ENCODE data around the gene FBXO11. TPM values are rescaled to one million over a fixed set of nuclear protein-coding genes. Genes with fewer than 3 reads are reported as not detected.

Gene FBXO11
- total RNA-seq, 1 donor from 2014 or later = 83.9 TPM

DNA sequence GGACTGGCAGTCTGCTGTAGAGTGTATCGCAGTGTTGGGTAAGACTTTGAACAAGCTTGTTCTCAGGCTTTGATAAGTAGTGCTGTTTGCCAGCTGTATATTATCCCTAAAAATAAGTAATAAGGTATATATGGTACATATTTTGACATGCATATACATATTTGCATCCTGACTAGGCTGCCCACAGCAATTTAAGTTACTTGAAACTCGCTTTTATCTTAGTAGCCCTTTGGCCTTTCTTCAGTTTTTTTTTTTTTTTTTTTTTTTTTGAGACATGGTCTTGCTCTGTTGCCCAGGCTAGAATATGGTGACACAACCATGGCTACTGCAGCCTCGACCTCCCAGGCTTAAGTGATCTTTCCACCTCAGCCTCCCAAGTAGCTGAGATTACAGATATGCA lies 105.2 kb downstream of the FBXO11 start:
- TF ChIP-seq, protein P1, sequence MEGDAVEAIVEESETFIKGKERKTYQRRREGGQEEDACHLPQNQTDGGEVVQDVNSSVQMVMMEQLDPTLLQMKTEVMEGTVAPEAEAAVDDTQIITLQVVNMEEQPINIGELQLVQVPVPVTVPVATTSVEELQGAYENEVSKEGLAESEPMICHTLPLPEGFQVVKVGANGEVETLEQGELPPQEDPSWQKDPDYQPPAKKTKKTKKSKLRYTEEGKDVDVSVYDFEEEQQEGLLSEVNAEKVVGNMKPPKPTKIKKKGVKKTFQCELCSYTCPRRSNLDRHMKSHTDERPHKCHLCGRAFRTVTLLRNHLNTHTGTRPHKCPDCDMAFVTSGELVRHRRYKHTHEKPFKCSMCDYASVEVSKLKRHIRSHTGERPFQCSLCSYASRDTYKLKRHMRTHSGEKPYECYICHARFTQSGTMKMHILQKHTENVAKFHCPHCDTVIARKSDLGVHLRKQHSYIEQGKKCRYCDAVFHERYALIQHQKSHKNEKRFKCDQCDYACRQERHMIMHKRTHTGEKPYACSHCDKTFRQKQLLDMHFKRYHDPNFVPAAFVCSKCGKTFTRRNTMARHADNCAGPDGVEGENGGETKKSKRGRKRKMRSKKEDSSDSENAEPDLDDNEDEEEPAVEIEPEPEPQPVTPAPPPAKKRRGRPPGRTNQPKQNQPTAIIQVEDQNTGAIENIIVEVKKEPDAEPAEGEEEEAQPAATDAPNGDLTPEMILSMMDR (conservative IDR thresholded peaks at IDR 0.05) = no peak
- peaks cover 7% of the 10 kb centered on the region for H3K9me3 Mint-ChIP-seq
- H3K4me3 Mint-ChIP-seq = no peak overlapping the region
- peaks cover 76% of the 10 kb centered on the region for H3K36me3 Mint-ChIP-seq
- no peak overlapping the region for H3K27ac Mint-ChIP-seq
- DNase-seq (ENCODE audit: extremely low spot score, unreplicated experiment) = no peak
- H3K27me3 Mint-ChIP-seq = no peaks in the 10 kb centered on the region
- no peaks in the 10 kb centered on the region for H3K4me1 Mint-ChIP-seq (ENCODE audit: unreplicated experiment)

DNA sequence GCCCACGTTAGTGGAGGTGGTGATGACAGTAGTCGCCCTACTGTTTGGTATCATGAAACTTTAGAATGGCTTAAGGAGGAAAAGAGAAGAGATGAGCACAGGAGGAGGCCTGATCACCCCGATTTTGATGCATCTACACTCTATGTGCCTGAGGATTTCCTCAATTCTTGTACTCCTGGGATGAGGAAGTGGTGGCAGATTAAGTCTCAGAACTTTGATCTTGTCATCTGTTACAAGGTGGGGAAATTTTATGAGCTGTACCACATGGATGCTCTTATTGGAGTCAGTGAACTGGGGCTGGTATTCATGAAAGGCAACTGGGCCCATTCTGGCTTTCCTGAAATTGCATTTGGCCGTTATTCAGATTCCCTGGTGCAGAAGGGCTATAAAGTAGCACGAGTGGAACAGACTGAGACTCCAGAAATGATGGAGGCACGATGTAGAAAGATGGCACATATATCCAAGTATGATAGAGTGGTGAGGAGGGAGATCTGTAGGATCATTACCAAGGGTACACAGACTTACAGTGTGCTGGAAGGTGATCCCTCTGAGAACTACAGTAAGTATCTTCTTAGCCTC lies 107.2 kb downstream of the FBXO11 start:
- Mint-ChIP-seq H3K9me3 (peaks cover 7% of the 10 kb centered on the region), H3K4me3 (no peak overlapping the region), H3K36me3 (peaks cover 78% of the 10 kb centered on the region), H3K4me1 (ENCODE audit: unreplicated experiment) (no peaks in the 10 kb centered on the region), H3K27me3 (no peaks in the 10 kb centered on the region), H3K27ac (no peak overlapping the region)
- no peak for DNase-seq (ENCODE audit: extremely low spot score, unreplicated experiment)
- TF ChIP-seq, protein P1 (conservative IDR thresholded peaks at IDR 0.05) = no peak

DNA sequence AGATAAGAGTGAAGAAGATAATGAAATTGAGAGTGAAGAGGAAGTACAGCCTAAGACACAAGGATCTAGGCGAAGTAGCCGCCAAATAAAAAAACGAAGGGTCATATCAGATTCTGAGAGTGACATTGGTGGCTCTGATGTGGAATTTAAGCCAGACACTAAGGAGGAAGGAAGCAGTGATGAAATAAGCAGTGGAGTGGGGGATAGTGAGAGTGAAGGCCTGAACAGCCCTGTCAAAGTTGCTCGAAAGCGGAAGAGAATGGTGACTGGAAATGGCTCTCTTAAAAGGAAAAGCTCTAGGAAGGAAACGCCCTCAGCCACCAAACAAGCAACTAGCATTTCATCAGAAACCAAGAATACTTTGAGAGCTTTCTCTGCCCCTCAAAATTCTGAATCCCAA lies 107.7 kb downstream of the FBXO11 start:
- Mint-ChIP-seq H3K36me3 (peaks cover 74% of the 10 kb centered on the region), H3K9me3 (peaks cover 7% of the 10 kb centered on the region), H3K27ac (no peak overlapping the region), H3K27me3 (no peaks in the 10 kb centered on the region), H3K4me1 (ENCODE audit: unreplicated experiment) (no peaks in the 10 kb centered on the region), H3K4me3 (no peak overlapping the region)
- no peak for DNase-seq (ENCODE audit: extremely low spot score, unreplicated experiment)
- TF ChIP-seq, protein P1 (conservative IDR thresholded peaks at IDR 0.05) = no peak

DNA sequence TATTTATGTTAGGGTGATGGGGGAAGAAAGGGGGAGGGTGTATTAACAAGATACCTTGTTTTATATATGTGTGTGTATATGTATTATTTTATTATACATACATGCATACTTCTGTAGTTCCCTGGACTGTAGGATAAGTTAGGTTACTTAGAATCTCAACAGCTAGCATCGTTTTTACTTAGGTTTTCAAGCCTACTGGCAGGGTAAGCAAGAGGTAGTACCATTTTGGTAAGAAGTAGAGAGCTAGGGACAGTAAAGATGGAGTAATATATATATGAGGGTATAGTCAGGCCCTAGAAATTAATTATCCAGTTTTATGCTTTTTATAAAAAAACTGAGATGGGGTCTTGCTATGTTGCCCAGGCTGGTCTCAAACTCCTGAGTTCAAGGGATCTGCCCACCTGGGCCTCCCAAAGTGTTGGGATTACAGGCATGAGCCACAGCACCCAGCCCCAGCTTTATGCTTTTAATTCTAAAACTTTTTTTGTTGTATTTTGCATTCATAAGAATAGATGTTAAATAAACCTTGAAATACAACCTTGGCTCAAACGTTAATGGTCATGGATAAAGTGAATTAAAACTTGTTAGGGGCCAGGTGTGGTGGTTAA lies 110.1 kb downstream of the FBXO11 start:
- Mint-ChIP-seq H3K4me1 (ENCODE audit: unreplicated experiment) (no peaks in the 10 kb centered on the region), H3K9me3 (no peaks in the 10 kb centered on the region), H3K36me3 (peaks cover 55% of the 10 kb centered on the region), H3K4me3 (no peak overlapping the region), H3K27ac (no peak overlapping the region), H3K27me3 (no peaks in the 10 kb centered on the region)
- DNase-seq (ENCODE audit: extremely low spot score, unreplicated experiment) = no peak
- TF ChIP-seq, protein P1 (conservative IDR thresholded peaks at IDR 0.05) = no peak

DNA sequence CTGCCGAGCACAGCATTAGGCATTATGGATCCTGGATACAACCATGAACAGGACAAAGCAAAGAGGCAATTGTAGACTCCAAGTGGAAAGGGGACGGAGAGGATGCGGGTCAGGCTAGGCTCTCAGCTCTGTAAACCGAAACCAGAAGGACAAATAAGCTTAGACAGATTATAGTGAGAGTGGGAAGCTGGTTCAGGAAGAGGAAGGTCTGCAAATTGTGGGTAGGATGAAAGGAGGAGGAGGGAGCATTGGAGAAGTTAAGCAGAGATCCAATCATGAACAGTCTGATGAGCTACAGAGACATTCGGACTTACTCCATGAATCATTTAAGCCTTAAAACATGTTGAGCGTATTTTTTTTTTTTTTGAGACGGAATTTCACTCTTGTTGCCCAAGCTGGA lies 120.3 kb downstream of the FBXO11 start:
- Mint-ChIP-seq H3K4me3 (peak overlapping the region; percentile 93), H3K27me3 (no peaks in the 10 kb centered on the region), H3K36me3 (peaks cover 16% of the 10 kb centered on the region), H3K27ac (no peak overlapping the region), H3K9me3 (no peaks in the 10 kb centered on the region), H3K4me1 (ENCODE audit: unreplicated experiment) (peaks cover 17% of the 10 kb centered on the region)
- DNase-seq (ENCODE audit: extremely low spot score, unreplicated experiment) = no peak
- TF ChIP-seq, protein P1 (conservative IDR thresholded peaks at IDR 0.05) = no peak

Measured in type B pancreatic cell (in vitro differentiated cells).